Calu3 (cell line): ENCODE results near the gene CDH13. TPM values are rescaled to one million over a fixed set of nuclear protein-coding genes. Genes with fewer than 3 reads are reported as not detected.

Experiments used
- BruUV-seq: library from RNA; stranded (reverse); fragments of 400-500 nt; replicated peaks from 2 replicates; lab custom pipeline; 2021; lab: Mats Ljungman, UMichigan
- CTCF ChIA-PET: fragments of 300-600 bp; sonication (Branson Sonifier 250); formaldehyde crosslinking; loops from one replicate; lab custom pipeline; 2022; ENCODE audit warnings: antibody characterized with exemption; lab: Charles Lee
- DNase-seq: peaks from one replicate; pipeline ENCODE4 v3.0.0; 2022
- H3K27ac Mint-ChIP-seq: one replicate; pipeline ENCODE4 v1.8.0; 2022; ENCODE audit warnings: mixed read lengths; ENCODE audit not compliant: unreplicated experiment
- H3K27me3 Mint-ChIP-seq: one replicate; pipeline ENCODE4 v1.8.0; 2022; ENCODE audit warnings: mixed read lengths; ENCODE audit not compliant: unreplicated experiment
- H3K36me3 Mint-ChIP-seq: one replicate; pipeline ENCODE4 v1.8.0; 2022; ENCODE audit warnings: mild to moderate bottlenecking, moderate library complexity, mixed read lengths; ENCODE audit not compliant: insufficient read depth, unreplicated experiment
- H3K4me1 Mint-ChIP-seq: one replicate; pipeline ENCODE4 v1.8.0; 2022; ENCODE audit warnings: mild to moderate bottlenecking, low read depth, mixed read lengths; ENCODE audit not compliant: unreplicated experiment
- H3K4me3 Mint-ChIP-seq: one replicate; pipeline ENCODE4 v1.8.0; 2022; ENCODE audit warnings: mild to moderate bottlenecking, low read depth, moderate library complexity, mixed read lengths; ENCODE audit not compliant: unreplicated experiment
- H3K9me3 Mint-ChIP-seq: one replicate; pipeline ENCODE4 v1.8.0; 2022; ENCODE audit warnings: low read depth, mixed read lengths; ENCODE audit not compliant: unreplicated experiment
- intact Hi-C: fragments of 100-400 bp; cut with micrococcal nuclease; formaldehyde crosslinking; loops from one replicate; pipeline ENCODE4 v1.10.0; 2022; ENCODE audit not compliant: unreplicated experiment
- total RNA-seq: library from RNA; stranded (reverse); gene quantifications from 2 replicates; pipeline ENCODE4 v1.2.3, GENCODE V29; 2022
- TF ChIP-seq, protein P1 (sequence below): fragments of 200-600 bp; IDR thresholded peaks from one replicate; pipeline ENCODE4 v1.8.0; 2022; ENCODE audit warnings: antibody characterized with exemption; ENCODE audit not compliant: unreplicated experiment

CDH13 gene
- total RNA-seq, 1 experiment from 2014 or later, result not detected

DNA sequence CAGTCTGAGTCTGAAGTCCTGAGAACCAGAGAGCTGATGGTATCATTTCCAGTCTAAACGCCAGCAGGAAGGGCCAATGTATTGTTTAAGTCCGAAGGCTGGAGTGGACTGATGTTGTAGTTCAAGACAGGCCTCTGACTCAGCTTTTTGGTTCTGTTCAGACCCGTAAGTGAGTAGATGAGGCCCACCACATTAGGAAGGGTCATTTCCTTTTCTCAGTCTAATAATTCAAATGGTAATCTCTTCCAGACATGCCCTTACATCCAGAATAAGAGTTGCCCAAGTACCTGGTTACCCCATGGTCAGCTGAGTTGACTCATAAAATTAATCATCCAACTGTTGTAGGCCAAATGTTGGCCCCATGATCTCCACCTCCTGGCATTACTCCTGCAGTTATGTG, 738.4 kb downstream of the CDH13 start:
- Mint-ChIP-seq H3K9me3 (peaks cover 26% of the 10 kb centered on the region), H3K27me3 (no peaks in the 10 kb centered on the region), H3K4me3 (no peak overlapping the region), H3K36me3 (no peaks in the 10 kb centered on the region), H3K4me1 (no peaks in the 10 kb centered on the region), H3K27ac (no peak overlapping the region)
- DNase-seq, result no peak
- CTCF ChIA-PET, result no interaction called here
- TF ChIP-seq, protein P1, sequence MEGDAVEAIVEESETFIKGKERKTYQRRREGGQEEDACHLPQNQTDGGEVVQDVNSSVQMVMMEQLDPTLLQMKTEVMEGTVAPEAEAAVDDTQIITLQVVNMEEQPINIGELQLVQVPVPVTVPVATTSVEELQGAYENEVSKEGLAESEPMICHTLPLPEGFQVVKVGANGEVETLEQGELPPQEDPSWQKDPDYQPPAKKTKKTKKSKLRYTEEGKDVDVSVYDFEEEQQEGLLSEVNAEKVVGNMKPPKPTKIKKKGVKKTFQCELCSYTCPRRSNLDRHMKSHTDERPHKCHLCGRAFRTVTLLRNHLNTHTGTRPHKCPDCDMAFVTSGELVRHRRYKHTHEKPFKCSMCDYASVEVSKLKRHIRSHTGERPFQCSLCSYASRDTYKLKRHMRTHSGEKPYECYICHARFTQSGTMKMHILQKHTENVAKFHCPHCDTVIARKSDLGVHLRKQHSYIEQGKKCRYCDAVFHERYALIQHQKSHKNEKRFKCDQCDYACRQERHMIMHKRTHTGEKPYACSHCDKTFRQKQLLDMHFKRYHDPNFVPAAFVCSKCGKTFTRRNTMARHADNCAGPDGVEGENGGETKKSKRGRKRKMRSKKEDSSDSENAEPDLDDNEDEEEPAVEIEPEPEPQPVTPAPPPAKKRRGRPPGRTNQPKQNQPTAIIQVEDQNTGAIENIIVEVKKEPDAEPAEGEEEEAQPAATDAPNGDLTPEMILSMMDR, result no peak
- BruUV-seq, result no TSS peak
- intact Hi-C loops, result no loop called here

- H3K27ac Mint-ChIP-seq, result no peak overlapping the region
- CTCF ChIA-PET, result interaction anchor here (0.6 kb wide), 1 partner anchor 399 kb away, joined by 3 read pairs; no protein-coding TSS in a partner anchor
- H3K4me3 Mint-ChIP-seq, result no peak overlapping the region
- TF ChIP-seq, protein P1, result no peak
- no peaks in the 10 kb centered on the region for H3K36me3 Mint-ChIP-seq
- intact Hi-C loops, result no loop called here
- no peaks in the 10 kb centered on the region for H3K4me1 Mint-ChIP-seq
- peaks cover 24% of the 10 kb centered on the region for H3K9me3 Mint-ChIP-seq
- BruUV-seq, result no TSS peak
- DNase-seq, result no peak
- no peaks in the 10 kb centered on the region for H3K27me3 Mint-ChIP-seq
Measured at GRCh38 chr16:83366228-83366627, 739.5 kb downstream of the CDH13 start.

DNA sequence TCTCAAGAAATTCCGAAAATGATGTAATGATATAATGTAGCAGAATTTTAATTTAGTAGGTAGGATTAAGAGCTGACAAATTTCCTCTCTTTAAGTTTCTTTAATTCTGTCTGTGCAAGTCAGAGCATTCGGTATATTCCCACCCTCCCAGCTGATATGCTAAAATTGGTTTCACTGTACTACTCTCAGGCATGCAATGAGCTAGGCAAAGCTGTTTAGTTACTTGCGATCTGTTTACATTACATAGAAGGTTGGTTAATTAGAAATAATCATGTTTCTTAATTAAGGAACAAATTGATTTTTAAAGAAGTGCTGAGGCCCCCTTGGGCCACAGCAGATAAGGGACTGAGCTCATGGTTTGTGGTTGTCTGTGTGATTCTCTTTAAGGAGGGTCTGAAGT, 748.2 kb downstream of the CDH13 start:
- H3K4me3 Mint-ChIP-seq, result no peak overlapping the region
- H3K9me3 Mint-ChIP-seq, result peaks cover 12% of the 10 kb centered on the region
- H3K27ac Mint-ChIP-seq, result no peak overlapping the region
- no peaks in the 10 kb centered on the region for H3K4me1 Mint-ChIP-seq
- no TSS peak for BruUV-seq
- no peaks in the 10 kb centered on the region for H3K27me3 Mint-ChIP-seq
- CTCF ChIA-PET, result no interaction called here
- TF ChIP-seq, protein P1, result no peak
- intact Hi-C loops, result no loop called here
- H3K36me3 Mint-ChIP-seq, result no peaks in the 10 kb centered on the region
- no peak for DNase-seq

- intact Hi-C loops, result no loop called here
- no peaks in the 10 kb centered on the region for H3K4me1 Mint-ChIP-seq
- no TSS peak for BruUV-seq
- H3K27ac Mint-ChIP-seq, result no peak overlapping the region
- DNase-seq, result no peak
- CTCF ChIA-PET, result no interaction called here
- TF ChIP-seq, protein P1, result no peak
- H3K36me3 Mint-ChIP-seq, result no peaks in the 10 kb centered on the region
- H3K4me3 Mint-ChIP-seq, result no peak overlapping the region
- H3K9me3 Mint-ChIP-seq, result peaks cover 17% of the 10 kb centered on the region
- no peaks in the 10 kb centered on the region for H3K27me3 Mint-ChIP-seq
Measured at GRCh38 chr16:83389751-83390150, 763.0 kb downstream of the CDH13 start.
